ENCODE data around the gene MAP7D3.

DNA sequence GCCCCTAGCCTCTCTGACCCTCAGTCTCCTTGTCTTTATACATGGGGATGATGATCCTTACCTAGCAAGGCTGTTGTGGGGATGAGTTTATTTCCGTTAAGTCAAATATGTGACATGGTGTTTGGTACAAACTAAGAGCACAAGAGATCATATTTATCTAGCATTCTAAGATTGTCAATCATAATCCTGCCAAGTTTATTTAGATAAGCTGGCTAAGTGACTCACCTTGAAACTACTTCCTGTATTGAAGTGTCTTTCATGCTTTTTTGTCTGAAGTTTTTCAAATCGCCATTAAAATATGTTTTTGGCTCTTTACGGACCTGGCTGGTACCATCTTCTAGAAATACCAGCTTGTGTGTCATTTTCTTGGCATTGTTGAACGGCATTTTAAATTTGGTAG, 30.7 kb downstream of the MAP7D3 start:
- TF ChIP-seq, protein P1, sequence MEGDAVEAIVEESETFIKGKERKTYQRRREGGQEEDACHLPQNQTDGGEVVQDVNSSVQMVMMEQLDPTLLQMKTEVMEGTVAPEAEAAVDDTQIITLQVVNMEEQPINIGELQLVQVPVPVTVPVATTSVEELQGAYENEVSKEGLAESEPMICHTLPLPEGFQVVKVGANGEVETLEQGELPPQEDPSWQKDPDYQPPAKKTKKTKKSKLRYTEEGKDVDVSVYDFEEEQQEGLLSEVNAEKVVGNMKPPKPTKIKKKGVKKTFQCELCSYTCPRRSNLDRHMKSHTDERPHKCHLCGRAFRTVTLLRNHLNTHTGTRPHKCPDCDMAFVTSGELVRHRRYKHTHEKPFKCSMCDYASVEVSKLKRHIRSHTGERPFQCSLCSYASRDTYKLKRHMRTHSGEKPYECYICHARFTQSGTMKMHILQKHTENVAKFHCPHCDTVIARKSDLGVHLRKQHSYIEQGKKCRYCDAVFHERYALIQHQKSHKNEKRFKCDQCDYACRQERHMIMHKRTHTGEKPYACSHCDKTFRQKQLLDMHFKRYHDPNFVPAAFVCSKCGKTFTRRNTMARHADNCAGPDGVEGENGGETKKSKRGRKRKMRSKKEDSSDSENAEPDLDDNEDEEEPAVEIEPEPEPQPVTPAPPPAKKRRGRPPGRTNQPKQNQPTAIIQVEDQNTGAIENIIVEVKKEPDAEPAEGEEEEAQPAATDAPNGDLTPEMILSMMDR (IDR thresholded peaks at IDR 0.05; ENCODE audit: poor library complexity, severe bottlenecking) = no peak
- TF ChIP-seq POLR2AphosphoS5 (IDR thresholded peaks at IDR 0.05) = no peak
- no peak for TF ChIP-seq EP300 (conservative IDR thresholded peaks at IDR 0.05; ENCODE audit: poor library complexity, severe bottlenecking)
- TF ChIP-seq RAD21 (conservative IDR thresholded peaks at IDR 0.05) = no peak
- TF ChIP-seq, protein P2, sequence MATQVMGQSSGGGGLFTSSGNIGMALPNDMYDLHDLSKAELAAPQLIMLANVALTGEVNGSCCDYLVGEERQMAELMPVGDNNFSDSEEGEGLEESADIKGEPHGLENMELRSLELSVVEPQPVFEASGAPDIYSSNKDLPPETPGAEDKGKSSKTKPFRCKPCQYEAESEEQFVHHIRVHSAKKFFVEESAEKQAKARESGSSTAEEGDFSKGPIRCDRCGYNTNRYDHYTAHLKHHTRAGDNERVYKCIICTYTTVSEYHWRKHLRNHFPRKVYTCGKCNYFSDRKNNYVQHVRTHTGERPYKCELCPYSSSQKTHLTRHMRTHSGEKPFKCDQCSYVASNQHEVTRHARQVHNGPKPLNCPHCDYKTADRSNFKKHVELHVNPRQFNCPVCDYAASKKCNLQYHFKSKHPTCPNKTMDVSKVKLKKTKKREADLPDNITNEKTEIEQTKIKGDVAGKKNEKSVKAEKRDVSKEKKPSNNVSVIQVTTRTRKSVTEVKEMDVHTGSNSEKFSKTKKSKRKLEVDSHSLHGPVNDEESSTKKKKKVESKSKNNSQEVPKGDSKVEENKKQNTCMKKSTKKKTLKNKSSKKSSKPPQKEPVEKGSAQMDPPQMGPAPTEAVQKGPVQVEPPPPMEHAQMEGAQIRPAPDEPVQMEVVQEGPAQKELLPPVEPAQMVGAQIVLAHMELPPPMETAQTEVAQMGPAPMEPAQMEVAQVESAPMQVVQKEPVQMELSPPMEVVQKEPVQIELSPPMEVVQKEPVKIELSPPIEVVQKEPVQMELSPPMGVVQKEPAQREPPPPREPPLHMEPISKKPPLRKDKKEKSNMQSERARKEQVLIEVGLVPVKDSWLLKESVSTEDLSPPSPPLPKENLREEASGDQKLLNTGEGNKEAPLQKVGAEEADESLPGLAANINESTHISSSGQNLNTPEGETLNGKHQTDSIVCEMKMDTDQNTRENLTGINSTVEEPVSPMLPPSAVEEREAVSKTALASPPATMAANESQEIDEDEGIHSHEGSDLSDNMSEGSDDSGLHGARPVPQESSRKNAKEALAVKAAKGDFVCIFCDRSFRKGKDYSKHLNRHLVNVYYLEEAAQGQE (IDR thresholded peaks at IDR 0.05; ENCODE audit: borderline replicate concordance) = no peak
- TF ChIP-seq MXI1 (conservative IDR thresholded peaks at IDR 0.05; ENCODE audit: poor library complexity, severe bottlenecking) = no peak
- TF ChIP-seq TAF1 (IDR thresholded peaks at IDR 0.05; ENCODE audit: low read depth) = no peak
- no peak for TF ChIP-seq EZH2 (IDR thresholded peaks at IDR 0.05; ENCODE audit: borderline replicate concordance, insufficient read depth, low read length, poor library complexity, severe bottlenecking)
- no peak for TF ChIP-seq SMC3 (conservative IDR thresholded peaks at IDR 0.05; ENCODE audit: poor library complexity)

Measured in neural cell (in vitro differentiated cells).